K562 (cell line): ENCODE data around the gene TBX1. TPM values are rescaled to one million over a fixed set of nuclear protein-coding genes. Genes with fewer than 3 reads are reported as not detected.

Source experiments
- CHD4 ChIP-seq: fragments of 200-600 bp; sonication (generic); IDR thresholded peaks from 3 replicates; pipeline ENCODE4 v1.6.1; 2012; ENCODE audit warnings: low read depth, mild to moderate bottlenecking, mixed read lengths, low read length, inconsistent platforms; ENCODE audit not compliant: insufficient read depth, insufficient replicate concordance, poor library complexity, severe bottlenecking
- ETS1 ChIP-seq: conservative IDR thresholded peaks from 2 replicates; pipeline ENCODE4 v1.6.1; 2011; ENCODE audit warnings: low read depth, mild to moderate bottlenecking, low read length; ENCODE audit not compliant: control insufficient read depth
- HDAC1 ChIP-seq, 2 experiments: fragments of 450-650 bp; IDR thresholded peaks; 2 replicates each; pipeline ENCODE4 v1.6.1; 2016 to 2017; ENCODE audit warnings: inconsistent platforms in 1 of 2, mild to moderate bottlenecking in 1 of 2, moderate library complexity in 1 of 2
- HMGN3 ChIP-seq: IDR thresholded peaks from 2 replicates; pipeline ENCODE4 v1.6.1; 2011; ENCODE audit warnings: borderline replicate concordance, low read depth, mild to moderate bottlenecking, mixed read lengths, low read length; ENCODE audit not compliant: insufficient read length; ENCODE audit errors: extremely low read depth
- HNRNPL ChIP-seq: fragments of 200-400 bp; formaldehyde crosslinking; IDR thresholded peaks from 2 replicates; pipeline ENCODE4 v1.6.1; 2017; ENCODE audit warnings: low read depth, mild to moderate bottlenecking, low read length
- PHB ChIP-seq: fragments of 250-450 bp; sonication (Bioruptor Pico); IDR thresholded peaks from 2 replicates; pipeline ENCODE4 v1.5.0; 2021
- RREB1 ChIP-seq: fragments of 250-450 bp; sonication (Bioruptor Pico); IDR thresholded peaks from 2 replicates; pipeline ENCODE4 v1.4.0; 2020
- SREBF1 ChIP-seq: fragments of 150-350 bp; IDR thresholded peaks from 2 replicates; pipeline ENCODE4 v1.6.1; 2014; ENCODE audit warnings: antibody characterized with exemption, low read depth, low read length, borderline replicate concordance
- THAP12 ChIP-seq: fragments of 250-450 bp; sonication (Bioruptor Pico); IDR thresholded peaks from 2 replicates; pipeline ENCODE4 v1.9.0; 2021; ENCODE audit warnings: mild to moderate bottlenecking, inconsistent platforms
- ZBTB7A ChIP-seq: IDR thresholded peaks from 2 replicates; pipeline ENCODE4 v1.6.1; 2011; ENCODE audit warnings: low read depth, mild to moderate bottlenecking, low read length, moderate library complexity, borderline replicate concordance; ENCODE audit not compliant: control insufficient read depth
- polyA plus RNA-seq, 8 experiments: library from polyadenylated mRNA; depleted of rRNA in 4 of 8; stranded (reverse) in 5 of 8; unstranded in 3 of 8; fragments of >200 nt; fragmentation: Nextera tagmentation in 2 of 8; fragmentation: Illumina TruSeq in 1 of 8; extraction: Ambion mirVana in 2 of 8; extraction: Trizol in 1 of 8; gene quantifications; 2 replicates each; pipeline versions ENCODE4 v1.2.1 to v1.2.3, GENCODE V29; 2011 to 2014; ENCODE audit warnings: inconsistent platforms in 1 of 8, missing spikeins in 1 of 8
- total RNA-seq, 7 experiments: library from RNA; depleted of rRNA in 6 of 7; stranded (reverse); fragments of >200 nt in 6 of 7; fragmentation: Illumina TruSeq in 2 of 7; extraction: Trizol in 2 of 7; gene quantifications; 2 replicates each; pipeline versions ENCODE4 v1.2.1 to v1.2.3, GENCODE V29; 2011 to 2021; ENCODE audit warnings: low replicate concordance in 1 of 7

Gene TBX1
- total and polyA plus RNA-seq, 9 of the 15 experiments (the other 6 are each of a cell fraction or from before 2014, with no cell fraction given): 0.07 to 35.0 (median 3.9) TPM

- no peak for TF ChIP-seq HDAC1 (IDR thresholded peaks at IDR 0.05)
- peak; percentile 74; the same call in 1 of the 2 replicates for TF ChIP-seq HNRNPL
- peak; percentile 47; the same call in 1 of the 2 replicates for TF ChIP-seq ZBTB7A
- 0 out of 2 replicates have a peak, but pooled peaks have one; percentile 12 for TF ChIP-seq RREB1 (CRISPR knock-in tag)
- TF ChIP-seq SREBF1: no peak
- TF ChIP-seq ETS1: peak; percentile 24; the same call in 1 of the 2 replicates
- TF ChIP-seq PHB (CRISPR knock-in tag): 0 out of 2 replicates have a peak, but pooled peaks have one; percentile 19
- TF ChIP-seq CHD4: peak; percentile 55
- peak; percentile 83; the same call in 1 of the 2 replicates for TF ChIP-seq THAP12 (CRISPR knock-in tag)
- peak; percentile 13 for TF ChIP-seq HMGN3
- TF ChIP-seq, all 486 proteins: peak for 17
These were observed 15.2 kb upstream of the TBX1 start (continued) for GRCh38 chr22:19745155-19746101.
